ENCODE data around the gene ITGA7. TPM values are rescaled to one million over a fixed set of nuclear protein-coding genes. Genes with fewer than 3 reads are reported as not detected.

The ITGA7 gene
- total RNA-seq, 1 experiment from 2014 or later, result 0.24 TPM

DNA sequence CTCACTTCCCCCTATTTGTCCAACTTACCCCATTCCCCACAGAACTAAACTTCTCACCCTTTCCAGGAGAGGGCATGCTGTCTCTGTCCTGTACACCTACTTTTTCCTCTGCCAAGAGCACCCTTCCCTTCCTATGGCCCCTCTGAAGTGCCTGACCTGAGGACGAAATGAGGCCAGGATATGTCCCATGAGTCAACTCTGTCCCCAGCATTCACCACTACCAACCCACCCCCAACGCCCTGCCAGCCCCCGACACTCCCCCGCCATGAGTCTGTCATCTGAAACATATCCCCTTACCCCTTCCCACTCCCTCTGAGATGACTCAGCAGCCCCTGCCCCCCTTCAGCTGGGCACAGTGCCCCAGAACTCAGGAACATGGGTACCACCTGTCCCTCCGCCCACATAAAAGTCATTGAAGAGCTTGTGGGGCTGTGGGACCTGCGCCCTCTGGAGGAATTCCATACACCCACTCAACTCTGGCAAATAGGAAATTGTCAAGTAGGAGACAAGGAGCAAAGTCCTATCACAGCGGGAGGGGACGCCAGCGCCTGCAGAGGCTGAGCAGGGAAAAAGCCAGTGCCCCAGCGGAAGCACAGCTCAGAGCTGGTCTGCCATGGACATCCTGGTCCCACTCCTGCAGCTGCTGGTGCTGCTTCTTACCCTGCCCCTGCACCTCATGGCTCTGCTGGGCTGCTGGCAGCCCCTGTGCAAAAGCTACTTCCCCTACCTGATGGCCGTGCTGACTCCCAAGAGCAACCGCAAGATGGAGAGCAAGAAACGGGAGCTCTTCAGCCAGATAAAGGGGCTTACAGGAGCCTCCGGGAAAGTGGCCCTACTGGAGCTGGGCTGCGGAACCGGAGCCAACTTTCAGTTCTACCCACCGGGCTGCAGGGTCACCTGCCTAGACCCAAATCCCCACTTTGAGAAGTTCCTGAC, 26.3 kb downstream of the ITGA7 start:
- Histone ChIP-seq H3K4me1 (replicated peaks) (no peaks in the 10 kb centered on the region), H3K27ac (no peak overlapping the region), H3K4me3 (no peak overlapping the region), H3K27me3 (replicated peaks) (peaks cover 9% of the 10 kb centered on the region; the same call in 1 of the 2 replicates), H3K9me3 (replicated peaks) (no peaks in the 10 kb centered on the region), H3K36me3 (no peaks in the 10 kb centered on the region)
- peak in 1 of 2 experiments; percentile 20 for DNase-seq (ENCODE audit: low read depth in 1 of 2, low spot score in 2 of 2)

DNA sequence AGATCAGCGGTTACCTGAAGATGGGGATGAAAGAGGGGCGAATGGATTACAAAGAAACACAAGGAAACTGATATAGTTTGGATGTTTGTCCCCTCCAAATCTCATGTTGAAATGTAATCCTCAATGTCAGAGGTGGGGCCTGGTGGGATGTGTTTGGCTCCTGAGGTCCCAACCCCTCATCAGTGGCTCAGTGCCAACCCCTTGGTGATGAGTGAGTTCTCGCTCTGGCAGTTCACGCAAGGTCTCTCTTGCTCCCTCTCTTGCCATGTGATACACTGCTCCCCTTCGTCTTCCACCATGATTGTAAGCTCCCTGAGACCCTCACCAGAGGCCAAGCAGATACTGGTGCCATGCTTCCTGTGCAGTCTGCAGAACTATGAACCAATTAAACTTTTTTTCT, 28.0 kb downstream of the ITGA7 start:
- Histone ChIP-seq H3K4me1 (replicated peaks) (no peaks in the 10 kb centered on the region), H3K9me3 (replicated peaks) (no peaks in the 10 kb centered on the region), H3K36me3 (no peaks in the 10 kb centered on the region), H3K4me3 (no peak overlapping the region), H3K27me3 (replicated peaks) (peaks cover 14% of the 10 kb centered on the region; the same call in 1 of the 2 replicates), H3K27ac (no peak overlapping the region)
- no peak for DNase-seq (ENCODE audit: low read depth in 1 of 2, low spot score in 2 of 2)

DNA sequence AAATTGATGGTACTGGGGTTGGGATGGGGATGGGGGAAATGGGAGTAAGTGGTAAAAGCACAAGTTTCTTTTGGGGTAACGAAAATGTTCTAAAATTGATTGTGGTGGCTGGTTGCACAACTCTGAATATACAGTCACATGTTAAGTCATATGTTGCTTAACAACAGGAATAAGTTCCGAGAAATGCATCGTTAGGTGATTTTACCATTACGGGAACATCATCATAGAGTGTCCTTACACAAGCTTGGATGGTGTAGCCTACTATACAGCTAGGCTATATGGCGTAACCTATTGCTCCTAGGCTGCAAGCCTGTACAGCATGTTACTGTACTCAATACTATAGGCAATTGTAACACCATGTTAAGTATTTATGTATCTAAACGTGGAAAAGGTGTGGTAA, 31.0 kb downstream of the ITGA7 start:
- Histone ChIP-seq H3K4me3 (no peak overlapping the region), H3K27ac (no peak overlapping the region), H3K4me1 (replicated peaks) (no peaks in the 10 kb centered on the region), H3K9me3 (replicated peaks) (no peaks in the 10 kb centered on the region), H3K36me3 (no peaks in the 10 kb centered on the region), H3K27me3 (replicated peaks) (peaks cover 7% of the 10 kb centered on the region; the same call in 1 of the 2 replicates)
- DNase-seq (ENCODE audit: low read depth in 1 of 2, low spot score in 2 of 2), result no peak

DNA sequence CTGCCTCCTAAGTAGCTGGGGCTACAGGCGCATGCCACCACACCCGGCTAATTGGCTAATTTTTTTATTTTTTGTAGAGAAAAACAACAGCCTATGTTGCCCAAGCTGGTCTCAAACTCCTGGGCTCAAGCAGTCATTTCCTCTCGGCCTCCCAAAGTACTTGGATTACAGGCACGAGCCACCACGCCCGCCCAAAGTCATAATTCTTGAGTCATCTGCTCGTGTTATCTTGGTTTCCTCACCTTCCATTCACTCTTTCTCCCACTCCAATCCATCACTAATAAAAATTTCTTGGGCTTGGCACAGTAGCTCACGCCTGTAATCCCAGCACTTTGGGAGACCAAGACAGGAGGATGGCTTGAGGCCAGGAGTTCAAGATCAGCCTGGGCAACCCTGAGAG, 32.0 kb downstream of the ITGA7 start:
- no peaks in the 10 kb centered on the region for H3K9me3 ChIP-seq (replicated peaks)
- no peak overlapping the region for H3K27ac ChIP-seq
- H3K36me3 ChIP-seq, result no peaks in the 10 kb centered on the region
- no peaks in the 10 kb centered on the region for H3K4me1 ChIP-seq (replicated peaks)
- peaks cover 6% of the 10 kb centered on the region; the same call in 1 of the 2 replicates for H3K27me3 ChIP-seq (replicated peaks)
- no peak for DNase-seq (ENCODE audit: low read depth in 1 of 2, low spot score in 2 of 2)
- H3K4me3 ChIP-seq, result no peak overlapping the region

DNA sequence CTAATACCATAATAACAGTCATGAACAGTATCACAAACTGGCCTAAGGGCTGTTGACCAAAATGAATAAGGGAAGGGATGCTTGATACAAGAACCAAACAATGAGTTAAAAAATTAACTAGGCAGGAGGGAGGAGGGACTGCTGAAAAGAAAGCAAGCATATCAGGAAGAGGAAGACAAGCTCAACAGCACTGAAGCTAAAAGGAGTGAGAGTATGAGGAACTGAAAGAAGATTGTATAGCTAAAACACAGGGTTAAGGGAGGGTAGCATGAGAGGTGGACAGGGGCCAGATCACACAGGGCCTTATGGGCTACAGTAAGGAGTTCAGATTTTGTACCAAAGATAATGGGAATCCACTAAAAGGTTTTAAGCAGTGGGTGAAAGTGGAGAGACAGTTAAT, 34.1 kb downstream of the ITGA7 start:
- H3K4me1 ChIP-seq (replicated peaks), result no peaks in the 10 kb centered on the region
- H3K9me3 ChIP-seq (replicated peaks), result no peaks in the 10 kb centered on the region
- no peaks in the 10 kb centered on the region for H3K36me3 ChIP-seq
- H3K27me3 ChIP-seq (replicated peaks), result peaks cover 6% of the 10 kb centered on the region; the same call in 1 of the 2 replicates
- H3K27ac ChIP-seq, result no peak overlapping the region
- no peak overlapping the region for H3K4me3 ChIP-seq
- no peak for DNase-seq (ENCODE audit: low read depth in 1 of 2, low spot score in 2 of 2)

DNA sequence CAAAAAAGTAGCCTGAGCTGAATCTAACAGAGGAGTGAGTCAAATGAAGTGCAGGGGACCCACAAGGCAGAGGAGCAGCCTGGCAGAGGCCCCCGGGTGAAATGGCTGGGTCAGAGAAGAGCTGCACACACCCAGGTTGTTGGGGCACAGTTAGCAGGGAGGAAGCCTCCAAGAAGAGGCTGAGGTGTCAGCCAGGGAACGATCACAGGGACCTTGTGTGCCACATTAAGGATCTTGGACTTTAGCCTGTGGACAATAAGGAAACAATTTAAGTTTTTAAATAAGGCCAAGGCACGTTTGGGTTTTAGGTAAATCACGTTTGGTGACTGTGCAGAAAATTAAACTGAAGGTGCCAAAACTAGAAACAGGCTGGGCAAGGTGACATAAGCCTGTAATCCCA, 36.0 kb downstream of the ITGA7 start:
- Histone ChIP-seq H3K27me3 (replicated peaks) (peaks cover 6% of the 10 kb centered on the region; the same call in 1 of the 2 replicates), H3K9me3 (replicated peaks) (no peaks in the 10 kb centered on the region), H3K27ac (no peak overlapping the region), H3K4me3 (no peak overlapping the region), H3K36me3 (no peaks in the 10 kb centered on the region), H3K4me1 (replicated peaks) (no peaks in the 10 kb centered on the region)
- DNase-seq (ENCODE audit: low read depth in 1 of 2, low spot score in 2 of 2), result no peak

DNA sequence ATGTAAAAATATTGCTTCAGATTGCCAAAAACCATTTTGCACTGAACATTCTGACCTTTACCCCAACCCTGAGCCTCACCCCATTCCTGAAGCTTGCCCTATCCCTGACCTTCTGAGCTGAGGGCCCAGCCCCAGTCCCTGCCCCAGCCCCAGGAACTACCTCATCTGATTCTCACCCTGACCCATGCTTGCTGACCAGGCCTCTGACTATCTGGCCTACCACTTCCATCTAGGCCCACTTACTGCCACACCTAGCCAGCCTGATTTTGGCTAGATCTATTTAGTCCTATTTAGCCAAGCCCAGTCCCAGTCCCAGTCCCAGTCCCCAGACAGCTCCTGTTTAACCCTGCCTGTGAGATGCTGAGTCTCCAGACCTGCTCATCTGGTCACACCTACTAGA, 37.4 kb downstream of the ITGA7 start:
- H3K36me3 ChIP-seq, result no peaks in the 10 kb centered on the region

DNA sequence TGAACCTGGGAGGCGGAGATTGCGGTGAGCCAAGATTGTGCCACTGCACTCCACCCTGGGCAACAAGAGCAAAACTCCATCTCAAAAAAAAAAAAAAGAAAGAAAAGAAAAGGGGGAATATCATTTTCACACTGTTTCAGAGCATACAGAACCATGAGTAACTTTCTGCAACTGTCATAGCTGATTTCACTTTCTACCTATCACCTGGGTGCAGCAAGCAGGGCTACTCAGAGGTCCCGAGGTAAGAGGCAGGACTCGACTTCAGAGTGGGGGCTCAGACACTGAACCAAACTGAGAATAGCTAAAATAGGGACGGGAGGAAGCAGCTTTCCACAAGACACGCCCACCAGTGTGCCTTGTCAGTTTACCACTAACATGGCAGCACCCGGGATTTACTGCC, 41.2 kb downstream of the ITGA7 start:
- Histone ChIP-seq H3K9me3 (replicated peaks) (no peaks in the 10 kb centered on the region), H3K36me3 (no peaks in the 10 kb centered on the region), H3K4me3 (no peak overlapping the region), H3K27ac (no peak overlapping the region), H3K4me1 (replicated peaks) (no peaks in the 10 kb centered on the region), H3K27me3 (replicated peaks) (no peaks in the 10 kb centered on the region; the same call in 1 of the 2 replicates)
- DNase-seq (ENCODE audit: low read depth in 1 of 2, low spot score in 2 of 2), result no peak

More for the DNA sequence above, 37.4 kb downstream of the ITGA7 start:
- H3K27me3 ChIP-seq (replicated peaks), result 0 out of 2 replicates have a peak, but pooled peaks cover 3% of the 10 kb centered on the region
- no peak overlapping the region for H3K4me3 ChIP-seq
- no peaks in the 10 kb centered on the region for H3K4me1 ChIP-seq (replicated peaks)
- no peak for DNase-seq (ENCODE audit: low read depth in 1 of 2, low spot score in 2 of 2)
- no peak overlapping the region for H3K27ac ChIP-seq
- H3K9me3 ChIP-seq (replicated peaks), result no peaks in the 10 kb centered on the region

DNA sequence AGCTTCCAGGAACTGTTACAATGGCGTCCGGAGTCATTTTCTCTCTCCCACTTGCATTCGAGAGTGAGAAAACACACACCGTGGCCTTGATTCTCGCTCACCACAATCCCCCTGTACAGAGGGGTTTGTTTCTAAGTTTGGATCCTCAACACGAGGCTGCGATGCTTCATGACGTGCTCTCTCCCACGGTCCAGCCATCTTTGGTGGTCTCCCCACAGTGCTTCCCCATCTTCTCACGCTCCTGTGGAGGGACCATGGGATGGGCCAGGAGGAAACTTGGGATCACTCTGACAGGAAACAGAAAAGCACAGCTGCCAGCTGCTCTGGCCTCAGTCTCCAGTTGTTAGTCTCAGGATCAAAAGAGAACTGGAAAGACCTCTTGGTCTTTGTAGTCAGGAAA, 42.9 kb downstream of the ITGA7 start:
- H3K4me1 ChIP-seq (replicated peaks), result no peaks in the 10 kb centered on the region
- no peaks in the 10 kb centered on the region for H3K9me3 ChIP-seq (replicated peaks)
- no peaks in the 10 kb centered on the region for H3K36me3 ChIP-seq
- DNase-seq (ENCODE audit: low read depth in 1 of 2, low spot score in 2 of 2), result no peak
- H3K27me3 ChIP-seq (replicated peaks), result peaks cover 5% of the 10 kb centered on the region; the same call in 1 of the 2 replicates
- H3K4me3 ChIP-seq, result no peak overlapping the region
- H3K27ac ChIP-seq, result no peak overlapping the region

DNA sequence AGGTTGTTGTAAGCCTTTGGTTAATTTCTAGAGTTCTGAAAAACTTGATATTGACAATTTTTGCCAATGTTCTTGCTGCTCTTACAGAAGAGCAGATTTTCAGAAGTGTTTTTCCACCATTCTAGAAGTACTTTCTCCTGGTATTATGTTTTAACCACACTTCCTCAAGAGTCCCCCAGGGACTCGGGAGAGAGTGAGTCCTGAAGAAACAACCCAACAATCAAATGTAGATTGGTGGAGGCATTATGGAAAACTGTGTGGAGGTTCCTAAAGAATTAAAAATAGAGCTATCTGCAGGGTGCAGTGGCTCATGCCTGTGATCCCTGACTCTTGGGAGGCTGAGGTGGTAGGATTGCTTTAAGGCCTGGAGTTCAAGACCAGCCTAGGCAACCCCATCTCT, 44.3 kb downstream of the ITGA7 start:
- DNase-seq (ENCODE audit: low read depth in 1 of 2, low spot score in 2 of 2), result no peak
- H3K4me1 ChIP-seq (replicated peaks), result no peaks in the 10 kb centered on the region
- H3K27me3 ChIP-seq (replicated peaks), result peaks cover 5% of the 10 kb centered on the region; the same call in 1 of the 2 replicates
- H3K36me3 ChIP-seq, result no peaks in the 10 kb centered on the region
- H3K27ac ChIP-seq, result no peak overlapping the region
- H3K9me3 ChIP-seq (replicated peaks), result no peaks in the 10 kb centered on the region
- no peak overlapping the region for H3K4me3 ChIP-seq

DNA sequence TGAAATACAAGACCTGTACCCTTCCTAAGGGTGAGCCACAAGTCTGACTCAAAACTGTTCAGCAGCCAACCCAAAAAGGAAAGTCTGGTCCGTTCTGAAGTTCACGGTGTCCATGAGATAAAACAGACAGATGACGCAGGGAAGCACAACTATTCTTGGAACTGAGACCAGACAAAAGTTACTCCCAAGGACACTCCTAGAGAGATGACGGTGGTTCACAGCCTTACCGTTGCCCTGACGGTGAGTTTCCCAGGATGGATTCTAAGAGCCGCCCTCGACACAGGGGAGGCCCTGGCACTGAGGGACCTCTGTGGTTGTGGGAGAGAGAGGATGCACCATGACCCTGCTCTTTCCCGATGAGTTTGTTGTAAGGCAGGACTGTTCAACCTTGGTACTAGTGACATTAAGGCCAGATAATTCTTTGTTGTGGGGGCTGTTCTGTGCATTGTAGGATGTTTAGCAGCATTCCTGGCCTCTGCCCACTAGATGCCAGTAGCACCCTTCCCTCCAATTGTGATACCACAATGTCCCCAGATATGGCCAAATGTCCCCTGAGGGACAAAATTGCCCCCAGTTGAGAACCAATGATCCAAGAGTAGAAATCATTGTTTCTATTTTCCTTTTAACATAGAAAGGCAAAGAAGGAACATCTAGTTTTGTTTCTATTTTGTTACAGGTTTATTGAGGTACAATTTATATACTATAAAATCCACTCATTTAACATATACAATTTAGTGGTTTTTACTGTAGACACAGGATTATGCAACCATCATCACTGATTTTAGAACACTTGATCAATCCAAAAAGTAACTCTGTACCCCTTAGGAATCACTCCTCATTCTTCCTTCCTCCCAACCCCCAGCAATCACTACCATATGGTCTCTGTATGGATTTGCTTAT, 48.0 kb downstream of the ITGA7 start:
- H3K36me3 ChIP-seq, result no peaks in the 10 kb centered on the region
- no peak for DNase-seq (ENCODE audit: low read depth in 1 of 2, low spot score in 2 of 2)
- H3K27ac ChIP-seq, result no peak overlapping the region
- no peaks in the 10 kb centered on the region for H3K9me3 ChIP-seq (replicated peaks)
- H3K27me3 ChIP-seq (replicated peaks), result peaks cover 11% of the 10 kb centered on the region
- H3K4me3 ChIP-seq, result no peak overlapping the region
- H3K4me1 ChIP-seq (replicated peaks), result no peaks in the 10 kb centered on the region

DNA sequence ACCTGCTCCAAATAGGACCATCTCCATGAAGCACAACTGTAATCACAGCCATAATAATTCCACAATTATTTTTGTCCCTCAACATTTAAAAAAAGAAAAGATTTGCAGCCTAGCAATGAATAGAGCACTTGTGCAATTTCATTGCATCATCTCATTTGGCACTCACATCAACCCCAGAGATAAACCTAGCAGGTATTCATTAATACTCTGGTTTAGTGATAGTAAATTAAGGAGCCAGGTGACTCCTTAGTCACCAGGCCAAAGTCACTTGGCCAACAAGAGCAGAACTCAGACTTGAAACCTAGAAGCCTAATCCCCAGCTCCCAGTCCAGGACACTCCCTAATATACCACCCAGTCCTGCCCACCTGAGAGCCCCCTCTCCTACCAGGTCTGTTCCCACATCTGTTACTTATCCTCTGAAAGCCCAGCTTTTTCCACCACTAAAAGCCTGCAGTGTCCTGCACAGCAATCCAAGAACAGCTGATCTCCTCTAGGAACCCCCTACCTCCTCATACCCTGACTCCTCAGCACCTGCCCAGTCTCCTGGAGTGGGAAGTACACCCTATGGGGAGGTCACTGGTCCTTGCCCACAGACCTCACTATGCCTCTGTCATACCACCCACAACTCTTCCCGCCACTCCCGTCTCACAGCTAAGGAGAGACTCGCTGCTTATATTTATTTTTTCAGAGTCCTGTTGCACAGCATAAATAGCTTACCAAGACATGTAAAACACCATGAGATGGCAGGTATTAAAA, 48.9 kb downstream of the ITGA7 start:
- H3K4me3 ChIP-seq, result no peak overlapping the region
- peaks cover 11% of the 10 kb centered on the region for H3K27me3 ChIP-seq (replicated peaks)
- H3K4me1 ChIP-seq (replicated peaks), result no peaks in the 10 kb centered on the region
- no peaks in the 10 kb centered on the region for H3K9me3 ChIP-seq (replicated peaks)
- no peaks in the 10 kb centered on the region for H3K36me3 ChIP-seq
- DNase-seq (ENCODE audit: low read depth in 1 of 2, low spot score in 2 of 2), result no peak
- H3K27ac ChIP-seq, result no peak overlapping the region

DNA sequence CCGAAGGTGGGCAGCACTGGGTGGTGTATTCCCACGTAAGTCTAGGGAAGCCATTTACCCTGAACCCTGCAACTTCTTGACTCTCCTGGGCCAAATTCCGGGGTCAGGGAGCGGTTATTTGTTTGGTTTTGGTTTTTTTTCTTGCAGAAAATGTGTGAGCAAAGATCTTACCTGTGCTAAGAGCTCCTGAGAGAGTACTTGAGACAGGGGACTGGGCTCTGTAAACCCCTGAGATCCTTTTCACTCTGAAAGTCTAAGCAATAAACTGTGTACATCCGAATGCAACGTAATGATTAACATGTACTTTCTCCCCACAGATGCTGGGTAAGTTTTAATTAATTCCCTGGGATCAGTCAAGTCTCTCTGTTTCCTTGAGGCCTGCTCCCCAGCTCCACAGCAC, 49.5 kb downstream of the ITGA7 start:
- H3K4me1 ChIP-seq (replicated peaks), result no peaks in the 10 kb centered on the region
- H3K9me3 ChIP-seq (replicated peaks), result no peaks in the 10 kb centered on the region
- DNase-seq (ENCODE audit: low read depth in 1 of 2, low spot score in 2 of 2), result no peak
- H3K27ac ChIP-seq, result no peak overlapping the region
- no peak overlapping the region for H3K4me3 ChIP-seq
- peaks cover 11% of the 10 kb centered on the region for H3K27me3 ChIP-seq (replicated peaks)
- no peaks in the 10 kb centered on the region for H3K36me3 ChIP-seq

Measured in SJSA1 (cell line).